H4 (cell line): ENCODE results near the gene ZFAND2B. TPM values are rescaled to one million over a fixed set of nuclear protein-coding genes. Genes with fewer than 3 reads are reported as not detected.
"Not testable (repeated sequence)": the region's sequence is repeated elsewhere in the genome, so short reads cannot be mapped to it uniquely, and the experiment has no call there.

Source experiments
- DNase-seq: peaks from one replicate; pipeline ENCODE4 v3.0.0-alpha.2; 2015; ENCODE audit warnings: low spot score
- total RNA-seq: library from RNA; depleted of rRNA; stranded (reverse); fragments of >200 nt; shearing (Covaris generic); gene quantifications from 2 replicates; pipeline ENCODE4 v1.2.3, GENCODE V29; 2014; rRNA removed

The ZFAND2B gene
- total RNA-seq, 1 experiment from 2014 or later, result 22.7 TPM

- no peak for DNase-seq
These were observed 43.6 kb downstream of the ZFAND2B start for GRCh38 chr2:219250049-219250781.

DNA sequence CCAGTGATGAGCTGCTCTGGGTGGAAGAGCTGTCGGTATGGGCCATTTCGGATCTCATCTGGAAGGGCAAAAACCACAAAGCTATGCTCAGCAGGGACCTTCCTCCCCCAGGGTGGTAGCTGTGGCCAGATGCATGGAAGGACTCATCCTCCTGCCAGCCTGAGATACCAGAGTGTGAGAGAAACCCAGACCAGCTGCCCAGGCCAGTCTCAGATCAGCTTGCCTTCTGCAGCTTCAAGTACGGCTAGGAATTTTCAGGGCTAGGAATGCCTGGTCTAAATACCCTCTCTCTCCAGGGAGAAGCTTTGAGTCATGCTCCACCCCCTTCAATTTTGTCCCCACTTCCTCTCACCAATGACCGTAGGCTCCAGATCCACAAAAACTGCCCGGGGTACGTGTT is 45.1 kb downstream of the ZFAND2B start:
- DNase-seq, result no peak

DNA sequence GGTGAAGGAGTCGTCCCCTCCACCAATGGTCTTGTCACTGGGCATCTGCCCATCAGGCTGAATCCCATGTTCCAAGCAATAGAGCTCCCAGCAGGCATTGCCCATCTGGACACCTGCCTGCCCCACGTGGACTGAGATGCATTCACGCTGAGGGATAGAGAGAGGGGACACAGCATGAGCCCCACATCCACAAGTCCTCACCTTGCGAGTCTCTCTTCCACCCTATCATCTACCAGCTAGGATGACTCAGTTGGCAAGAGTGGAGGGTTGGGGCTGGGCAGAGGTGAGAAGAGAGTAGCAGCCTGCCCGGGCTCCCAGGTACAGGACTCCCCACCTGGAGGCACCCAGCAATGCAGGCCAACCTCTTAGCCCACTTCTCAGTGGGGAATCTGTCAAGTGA is 45.5 kb downstream of the ZFAND2B start:
- DNase-seq, result no peak

DNA sequence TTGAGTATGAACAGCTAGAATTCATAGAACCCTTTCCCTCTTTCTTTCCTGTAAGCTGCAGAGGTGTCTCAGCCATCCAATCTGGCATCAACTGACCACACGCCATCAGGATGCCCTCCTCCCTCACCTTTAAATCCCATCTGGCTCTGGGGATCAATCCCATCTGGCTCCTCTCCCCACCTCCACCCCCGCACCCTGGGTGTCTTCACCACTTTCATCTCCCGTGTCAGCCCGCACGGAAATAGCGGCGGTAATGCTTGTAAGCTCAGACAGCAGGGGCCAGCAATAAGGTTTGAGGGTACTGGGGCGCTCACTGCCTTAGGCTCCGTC is 46.0 kb downstream of the ZFAND2B start:
- no peak for DNase-seq

DNA sequence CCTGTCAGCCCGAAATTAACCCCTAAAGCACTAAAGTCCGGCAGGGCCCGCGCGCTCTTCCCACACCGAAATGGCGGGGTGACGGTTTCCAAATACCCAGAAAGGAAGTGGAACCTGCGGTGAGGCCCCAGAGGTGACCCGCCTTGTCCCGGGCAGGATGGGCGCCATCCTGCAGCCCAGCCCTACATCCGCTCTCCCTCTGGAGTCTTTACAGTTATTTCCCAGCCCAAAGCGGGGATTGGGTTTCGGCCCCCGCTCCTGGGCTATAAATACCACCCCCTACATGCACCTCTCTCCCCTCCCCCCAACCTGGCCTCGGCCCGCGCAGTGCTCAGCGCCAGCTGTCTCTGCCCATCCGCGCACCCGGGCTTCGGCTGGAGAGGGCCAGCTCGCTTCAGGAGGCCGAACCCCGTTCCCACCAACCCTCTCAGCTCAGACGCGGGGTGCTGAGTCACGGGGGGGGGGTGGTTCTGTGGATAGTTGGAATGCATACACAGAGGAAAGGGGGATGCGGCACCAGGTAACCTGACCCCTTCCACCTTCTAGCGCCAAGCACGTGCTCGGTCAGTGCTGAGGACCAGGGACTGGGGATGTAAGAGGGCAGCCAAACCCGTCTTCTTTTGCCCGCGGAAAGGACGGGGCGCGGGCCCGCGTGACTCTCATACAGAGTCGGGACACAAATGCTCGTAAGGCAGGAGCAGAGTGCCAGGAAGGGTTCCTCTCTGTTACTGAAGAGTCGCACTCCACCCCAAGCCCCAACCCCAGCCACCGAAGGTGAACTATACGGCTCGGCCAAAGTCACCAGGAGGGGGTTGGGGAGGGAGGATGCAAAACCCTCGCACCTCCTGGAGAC is 46.5 kb downstream of the ZFAND2B start, which contains the start of gene TUBA4B:
Gene TUBA4B (plus strand): TSS at position 344 of the 853 bp plus-strand sequence. CDS start 165 bp downstream, at position 509.
- no peak for DNase-seq

GRCh38 chr2:219253753-219254589 is 47.4 kb downstream of the ZFAND2B start, which contains the start of gene TUBA4A:
Gene TUBA4A, minus strand, starts transcription at chr2:219253918. Its CDS starts 60 bp downstream, at chr2:219253858.
- peak; percentile 34 for DNase-seq

DNA sequence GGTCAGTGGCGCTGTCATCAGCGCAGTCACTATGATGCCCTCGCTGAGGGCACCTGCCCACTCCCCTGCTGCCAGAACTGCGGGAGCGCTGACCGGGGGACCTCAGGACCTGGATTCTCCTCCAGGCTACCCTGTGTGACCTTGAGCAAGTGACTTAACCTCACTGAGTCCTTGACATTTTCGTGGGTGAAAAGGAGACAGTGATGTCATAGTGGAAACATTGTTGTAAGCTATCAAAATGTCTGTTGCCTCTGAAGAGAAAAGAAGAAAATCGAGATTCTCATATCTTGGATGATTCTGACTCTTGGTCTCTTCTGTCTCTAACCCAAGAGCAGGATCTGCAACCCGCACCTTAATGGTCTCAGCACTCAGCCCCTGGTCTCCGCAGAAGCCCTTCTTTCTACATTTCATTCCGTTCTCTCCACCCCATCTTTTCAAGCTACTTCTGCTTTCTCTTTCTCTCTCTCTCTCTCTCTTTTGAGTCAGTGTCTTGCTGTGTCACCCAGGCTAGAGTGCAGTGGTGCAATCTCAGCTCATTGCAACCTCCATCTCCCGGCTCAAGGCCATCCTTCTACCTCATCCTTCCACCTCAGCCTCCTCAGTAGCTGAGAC is 48.1 kb downstream of the ZFAND2B start:
- DNase-seq, result no peak

DNA sequence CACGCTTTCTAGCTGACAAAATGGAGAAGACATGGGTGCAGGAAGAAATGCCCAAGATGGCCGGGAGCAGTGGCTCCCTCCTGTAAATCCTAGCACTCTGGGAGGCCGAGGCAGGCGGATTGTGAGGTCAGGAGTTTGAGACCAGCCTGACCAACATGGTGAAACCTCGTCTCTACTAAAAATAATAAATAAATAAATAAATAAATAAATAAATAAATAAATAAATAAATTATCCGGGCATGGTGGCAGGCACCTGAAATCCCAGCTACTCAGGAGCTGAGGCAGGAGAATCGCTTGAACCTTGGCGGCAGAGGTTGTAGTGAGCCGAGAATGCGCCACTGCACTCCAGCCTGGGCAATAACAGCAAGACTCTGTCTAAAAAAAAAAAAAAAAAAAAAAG is 52.4 kb downstream of the ZFAND2B start:
- DNase-seq, result not testable (repeated sequence)

Other genes starting within 250 kb of the ZFAND2B start
- 0.45 and 0.75 TPM in 2 replicates for gene CDK5R2, start 247.1 kb upstream of the ZFAND2B start, total RNA-seq
- gene FEV, start 221.6 kb upstream of the ZFAND2B start, total RNA-seq, result not detected in 2 replicates
- gene CRYBA2, start 213.4 kb upstream of the ZFAND2B start, total RNA-seq, result not detected in 2 replicates
- 0.10 TPM in 1 of 2 replicates, not detected in the other for gene CFAP65, start 165.3 kb upstream of the ZFAND2B start, total RNA-seq
- gene IHH, start 145.9 kb upstream of the ZFAND2B start, total RNA-seq, result not detected in 2 replicates
- gene NHEJ1, start 46.0 kb upstream of the ZFAND2B start, total RNA-seq, result 20.9 and 27.4 TPM in 2 replicates
- gene SLC23A3, start 36.8 kb upstream of the ZFAND2B start, total RNA-seq, result 0.12 TPM in 1 of 2 replicates, not detected in the other
- 10.8 and 13.3 TPM in 2 replicates for gene CNPPD1, start 29.9 kb upstream of the ZFAND2B start, total RNA-seq
- 52.8 and 53.3 TPM in 2 replicates for gene RETREG2, start 28.5 kb upstream of the ZFAND2B start, total RNA-seq
- 47.2 and 47.4 TPM in 2 replicates for gene ABCB6, start 12.2 kb downstream of the ZFAND2B start, total RNA-seq
- gene ATG9A, start 22.9 kb downstream of the ZFAND2B start, total RNA-seq, result 46.4 and 73.6 TPM in 2 replicates
- gene ANKZF1, start 23.0 kb downstream of the ZFAND2B start, total RNA-seq, result 9.2 and 17.2 TPM in 2 replicates
- 5.7 and 7.6 TPM in 2 replicates for gene GLB1L, start 38.7 kb downstream of the ZFAND2B start, total RNA-seq
- 32.8 and 42.1 TPM in 2 replicates for gene STK16, start 38.7 kb downstream of the ZFAND2B start, total RNA-seq
- gene TUBA4B, start 46.5 kb downstream of the ZFAND2B start, total RNA-seq, result not detected in 2 replicates
- 6.2 and 9.3 TPM in 2 replicates for gene TUBA4A, start 47.1 kb downstream of the ZFAND2B start, total RNA-seq
- 16.1 and 18.3 TPM in 2 replicates for gene DNAJB2, start 72.6 kb downstream of the ZFAND2B start, total RNA-seq
- 6.8 and 10.0 TPM in 2 replicates for gene PTPRN, start 102.6 kb downstream of the ZFAND2B start, total RNA-seq
- not detected in 2 replicates for gene RESP18, start 126.0 kb downstream of the ZFAND2B start, total RNA-seq
- gene DNPEP, start 181.1 kb downstream of the ZFAND2B start, total RNA-seq, result 79.9 and 87.7 TPM in 2 replicates
- gene DES, start 211.6 kb downstream of the ZFAND2B start, total RNA-seq, result 0.68 and 1.2 TPM in 2 replicates
- gene SPEG, start 228.1 kb downstream of the ZFAND2B start, total RNA-seq, result 2.5 and 3.7 TPM in 2 replicates